Colonic mucosa (tissue), 4 donors: ENCODE measurements around the gene RAE1. TPM values are rescaled to one million over a fixed set of nuclear protein-coding genes. Genes with fewer than 3 reads are reported as not detected.

ENCODE experiments used
- DNase-seq: peaks from one replicate; pipeline ENCODE4 v3.0.0-alpha.2; 2020
- H3K27ac ChIP-seq: fragments of 200-600 bp; one replicate; pipeline ENCODE4 v1.8.0; 2021
- H3K27me3 ChIP-seq: fragments of 200-600 bp; one replicate; pipeline ENCODE4 v1.8.0; 2021
- H3K36me3 ChIP-seq: fragments of 200-600 bp; one replicate; pipeline ENCODE4 v1.8.0; 2021
- H3K4me1 ChIP-seq: fragments of 200-600 bp; one replicate; pipeline ENCODE4 v1.8.0; 2021; ENCODE audit warnings: mild to moderate bottlenecking
- H3K4me3 ChIP-seq: fragments of 200-600 bp; one replicate; pipeline ENCODE4 v1.8.0; 2021
- H3K9ac ChIP-seq, 2 donors: one replicate each; pipeline ENCODE4 v1.7.0; 2013; ENCODE audit warnings: control low read depth in 2 of 2, low read depth in 2 of 2, low read length in 2 of 2
- H3K9me3 ChIP-seq: fragments of 200-600 bp; one replicate; pipeline ENCODE4 v1.8.0; 2021
- intact Hi-C: fragments of 100-400 bp; cut with DNase I; formaldehyde crosslinking; loops from one replicate; pipeline ENCODE4 v1.14.1; 2022
- total RNA-seq, 2 donors: library from RNA; stranded (reverse); fragmentation: NEBNext Ultra II Directional in 1 of 2; extraction: Animal tissue kit (Norgen Biotek cat#: 25700) in 1 of 2; gene quantifications; one replicate each; pipeline ENCODE4 v1.2.1, GENCODE V29; 2021
- TF ChIP-seq, protein P1 (sequence below): fragments of 200-600 bp; IDR thresholded peaks from one replicate; pipeline ENCODE4 v1.8.0; 2022; ENCODE audit warnings: antibody characterized with exemption, mild to moderate bottlenecking
- donor health status: healthy.
- donor health status: DM: no; HTN: no; CAD: no.
- donor health status: DM: no; HTN: no; CAD: no.

Gene RAE1
- total RNA-seq, 2 donors from 2014 or later, result 20.3 to 29.3 TPM

DNA sequence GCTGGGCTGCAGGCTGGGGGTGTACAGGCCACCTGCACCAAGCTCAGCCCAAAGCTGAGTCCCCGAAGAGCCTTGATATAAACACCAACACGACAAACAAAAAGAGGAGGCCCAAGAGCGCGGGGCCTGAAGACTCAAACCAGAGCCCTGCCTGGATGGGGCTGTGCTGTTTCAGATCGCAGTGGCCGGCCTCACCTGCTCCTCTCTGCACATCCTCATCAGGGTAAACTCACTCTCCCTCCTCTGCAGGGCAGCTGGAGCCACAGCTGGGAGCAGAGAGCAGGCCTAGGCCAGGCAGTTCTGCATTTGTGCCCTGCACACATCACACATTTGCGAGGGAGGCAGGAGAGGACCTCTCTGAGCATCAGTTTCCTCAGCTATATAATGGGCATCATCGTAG is 36.4 kb downstream of the RAE1 start:
- Histone ChIP-seq H3K27ac (no peak overlapping the region), H3K9ac (no peak overlapping the region), H3K27me3 (no peaks in the 10 kb centered on the region), H3K9me3 (no peaks in the 10 kb centered on the region), H3K36me3 (no peaks in the 10 kb centered on the region), H3K4me3 (no peak overlapping the region), H3K4me1 (peaks cover 15% of the 10 kb centered on the region)
- DNase-seq, result no peak
- TF ChIP-seq, protein P1, sequence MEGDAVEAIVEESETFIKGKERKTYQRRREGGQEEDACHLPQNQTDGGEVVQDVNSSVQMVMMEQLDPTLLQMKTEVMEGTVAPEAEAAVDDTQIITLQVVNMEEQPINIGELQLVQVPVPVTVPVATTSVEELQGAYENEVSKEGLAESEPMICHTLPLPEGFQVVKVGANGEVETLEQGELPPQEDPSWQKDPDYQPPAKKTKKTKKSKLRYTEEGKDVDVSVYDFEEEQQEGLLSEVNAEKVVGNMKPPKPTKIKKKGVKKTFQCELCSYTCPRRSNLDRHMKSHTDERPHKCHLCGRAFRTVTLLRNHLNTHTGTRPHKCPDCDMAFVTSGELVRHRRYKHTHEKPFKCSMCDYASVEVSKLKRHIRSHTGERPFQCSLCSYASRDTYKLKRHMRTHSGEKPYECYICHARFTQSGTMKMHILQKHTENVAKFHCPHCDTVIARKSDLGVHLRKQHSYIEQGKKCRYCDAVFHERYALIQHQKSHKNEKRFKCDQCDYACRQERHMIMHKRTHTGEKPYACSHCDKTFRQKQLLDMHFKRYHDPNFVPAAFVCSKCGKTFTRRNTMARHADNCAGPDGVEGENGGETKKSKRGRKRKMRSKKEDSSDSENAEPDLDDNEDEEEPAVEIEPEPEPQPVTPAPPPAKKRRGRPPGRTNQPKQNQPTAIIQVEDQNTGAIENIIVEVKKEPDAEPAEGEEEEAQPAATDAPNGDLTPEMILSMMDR, result no peak
- intact Hi-C loops, result no loop called here

DNA sequence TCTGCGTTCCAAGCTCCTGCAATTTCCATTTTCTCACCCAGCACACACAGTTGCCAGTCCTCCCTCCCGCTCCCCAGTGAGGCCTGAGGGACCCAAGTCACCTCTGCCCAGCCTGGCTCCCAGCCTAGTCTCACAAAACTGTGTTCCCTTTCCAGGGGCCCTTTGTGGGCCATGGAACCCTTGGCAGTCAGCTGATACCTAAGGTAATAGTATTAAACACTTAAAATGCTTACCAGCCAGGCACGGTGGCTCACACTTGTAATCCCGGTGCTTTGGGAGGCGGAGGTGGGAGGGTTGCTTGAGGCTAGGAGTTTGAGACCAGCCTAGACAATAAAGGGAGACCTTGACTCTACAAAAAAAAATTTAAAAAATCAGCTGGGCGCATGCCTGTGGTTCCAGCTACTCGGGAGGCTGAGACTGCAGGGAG is 36.9 kb downstream of the RAE1 start:
- Histone ChIP-seq H3K27me3 (no peaks in the 10 kb centered on the region), H3K36me3 (no peaks in the 10 kb centered on the region), H3K4me1 (peaks cover 16% of the 10 kb centered on the region), H3K9ac (no peak overlapping the region), H3K27ac (no peak overlapping the region), H3K9me3 (no peaks in the 10 kb centered on the region), H3K4me3 (no peak overlapping the region)
- TF ChIP-seq, protein P1, result no peak
- no peak for DNase-seq
- intact Hi-C loops, result no loop called here

DNA sequence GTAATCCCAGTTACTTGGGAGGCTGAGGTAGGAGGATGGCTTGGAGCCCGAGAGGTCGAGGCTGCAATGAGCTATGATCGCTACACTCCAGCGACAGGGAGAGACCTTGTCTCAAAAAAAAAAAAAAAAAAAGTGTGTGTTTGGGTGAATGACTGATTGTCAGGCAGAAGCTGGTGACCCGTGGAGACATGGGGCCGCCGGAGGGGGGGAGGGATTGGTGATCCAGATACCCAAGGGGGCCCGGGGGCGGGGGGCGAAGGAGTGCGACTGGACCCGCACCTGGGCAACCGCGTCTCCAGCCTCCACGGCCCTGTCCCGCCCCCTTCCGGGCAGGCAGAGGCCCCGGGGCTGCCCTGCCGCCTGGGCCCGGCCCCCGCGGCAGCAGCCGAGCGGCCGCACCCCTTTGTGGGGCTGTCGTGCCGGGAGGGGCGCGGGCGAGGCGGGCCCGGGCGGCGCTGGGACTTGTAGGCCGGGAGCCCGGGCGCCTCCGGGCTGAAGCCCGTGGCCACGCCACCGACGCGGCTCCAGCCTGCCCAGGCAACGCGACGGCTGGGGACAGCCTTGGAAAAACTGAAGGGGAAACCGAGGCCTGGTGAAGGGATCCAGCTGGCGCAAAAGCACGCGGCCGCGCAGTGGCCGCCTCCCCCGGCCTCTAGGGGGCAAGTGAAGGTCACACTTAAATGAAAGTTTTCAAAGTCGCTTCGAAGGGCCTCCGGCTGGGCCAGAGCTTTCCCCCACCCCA is 38.1 kb downstream of the RAE1 start:
- peaks cover 21% of the 10 kb centered on the region for H3K4me1 ChIP-seq
- intact Hi-C loops, result no loop called here
- H3K9me3 ChIP-seq, result no peaks in the 10 kb centered on the region
- DNase-seq, result peak; percentile 85
- H3K4me3 ChIP-seq, result peak overlapping the region; percentile 15
- no peaks in the 10 kb centered on the region for H3K27me3 ChIP-seq
- TF ChIP-seq, protein P1, result no peak
- no peaks in the 10 kb centered on the region for H3K36me3 ChIP-seq
- peak overlapping the region; percentile 68 to 86 for H3K9ac ChIP-seq
- H3K27ac ChIP-seq, result peak overlapping the region; percentile 61

DNA sequence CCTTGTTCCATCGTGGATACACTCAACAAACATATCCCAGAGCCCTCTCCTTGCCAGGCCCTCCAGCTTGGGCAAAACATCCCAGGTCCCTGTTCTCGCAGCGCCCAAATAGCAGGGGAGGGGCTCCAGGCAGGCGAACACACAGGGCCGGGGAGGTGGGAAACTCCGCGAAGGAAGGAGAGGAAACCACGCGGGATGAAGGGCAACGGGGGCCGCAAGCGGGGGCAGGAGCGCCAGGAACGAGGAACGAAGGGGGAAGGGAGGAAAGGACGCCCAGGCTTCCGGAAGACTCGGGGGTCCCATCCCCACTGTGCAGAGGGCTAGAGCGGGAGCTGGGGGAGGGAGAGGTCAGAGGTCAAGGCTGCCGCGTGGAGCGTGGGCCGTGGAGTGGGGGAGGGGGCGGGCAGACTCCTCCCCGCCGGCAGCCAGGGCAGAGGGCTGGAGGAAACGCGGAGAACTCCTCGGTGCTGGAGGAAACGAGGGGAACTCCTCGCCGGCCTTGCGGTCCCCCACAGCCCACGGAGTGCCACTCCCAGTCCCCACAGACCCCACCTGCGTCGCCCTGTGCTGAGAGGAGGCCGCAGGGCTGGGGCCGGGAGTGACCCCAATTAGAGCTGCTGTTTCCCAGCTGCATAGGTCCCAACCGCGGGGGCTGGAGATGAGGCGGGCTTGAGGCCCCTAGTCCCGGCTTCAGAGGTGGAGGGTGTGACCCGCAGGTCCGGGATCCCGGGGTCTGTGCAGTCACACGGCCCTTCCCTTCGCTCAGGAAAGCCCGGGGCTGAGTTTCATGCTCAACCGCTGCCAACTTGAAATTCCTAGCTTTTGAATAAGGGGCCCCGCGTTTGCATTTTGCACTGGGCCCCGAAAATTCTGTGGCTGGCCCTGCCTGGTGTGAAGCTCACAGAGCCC is 38.9 kb downstream of the RAE1 start:
- no peaks in the 10 kb centered on the region for H3K27me3 ChIP-seq
- peak overlapping the region; percentile 68 to 86 for H3K9ac ChIP-seq
- H3K9me3 ChIP-seq, result no peaks in the 10 kb centered on the region
- H3K4me3 ChIP-seq, result peak overlapping the region; percentile 15
- DNase-seq, result no peak
- peak overlapping the region; percentile 61 for H3K27ac ChIP-seq
- H3K36me3 ChIP-seq, result no peaks in the 10 kb centered on the region
- intact Hi-C loops, result no loop called here
- TF ChIP-seq, protein P1, result no peak
- peaks cover 28% of the 10 kb centered on the region for H3K4me1 ChIP-seq

DNA sequence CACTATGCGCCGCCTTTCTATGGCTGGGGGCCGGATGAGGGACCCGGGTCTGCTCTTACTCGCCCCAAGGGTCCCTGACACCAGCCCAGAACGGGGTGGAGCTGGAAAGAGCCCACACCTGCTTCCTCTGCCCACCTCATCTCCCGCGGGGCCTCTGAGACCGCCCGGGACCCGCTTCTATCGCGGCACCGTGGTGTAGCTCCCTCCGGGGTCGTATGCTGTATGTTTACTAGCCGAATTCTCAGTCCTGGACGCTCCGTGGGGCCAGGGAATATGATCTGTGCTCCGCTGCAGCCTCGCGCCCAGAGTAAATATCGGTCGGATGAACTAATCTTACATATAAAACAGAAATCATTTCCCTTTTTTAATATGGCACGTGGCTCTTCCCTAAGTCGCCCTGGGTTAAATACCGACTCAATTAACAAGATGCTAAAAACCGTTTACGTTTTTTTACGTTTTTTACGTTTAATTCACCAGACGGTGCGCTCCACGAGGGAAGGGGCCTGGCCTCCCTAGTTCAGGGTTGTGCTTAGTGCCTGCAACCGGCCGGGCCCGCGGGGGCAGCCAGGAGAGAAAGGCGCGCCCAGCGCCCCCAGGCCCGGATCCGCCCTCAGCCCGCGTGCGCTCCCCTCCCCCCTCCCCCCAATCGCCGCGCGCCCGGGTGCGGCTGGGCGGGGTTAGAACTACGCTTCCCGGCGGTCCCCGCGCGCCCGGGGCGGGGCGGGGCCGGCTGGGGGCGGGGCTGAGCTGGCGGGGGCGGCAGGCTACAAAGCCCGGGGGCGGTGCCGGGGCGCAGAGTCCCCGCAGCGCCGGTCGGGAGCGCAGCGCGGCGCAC is 39.8 kb downstream of the RAE1 start, which contains the start of gene RBM38:
Gene RBM38, plus strand, starts transcription at position 793 of the 835 bp plus-strand sequence. CDS start 186 bp downstream, outside the sequence.
- DNase-seq, result peak; percentile 74
- Histone ChIP-seq H3K4me1 (peaks cover 24% of the 10 kb centered on the region), H3K27ac (peak within 1 kb of the TSS; percentile 63), H3K9ac (peak within 1 kb of the TSS; percentile 82 to 89), H3K36me3 (no peaks in the 10 kb centered on the region), H3K9me3 (no peaks in the 10 kb centered on the region), H3K27me3 (no peaks in the 10 kb centered on the region), H3K4me3 (peak within 1 kb of the TSS; percentile 65)
- intact Hi-C loops, result no loop called here
- TF ChIP-seq, protein P1, result no peak
